ENCODE data around the gene OCEL1.

OCEL1 gene

DNA sequence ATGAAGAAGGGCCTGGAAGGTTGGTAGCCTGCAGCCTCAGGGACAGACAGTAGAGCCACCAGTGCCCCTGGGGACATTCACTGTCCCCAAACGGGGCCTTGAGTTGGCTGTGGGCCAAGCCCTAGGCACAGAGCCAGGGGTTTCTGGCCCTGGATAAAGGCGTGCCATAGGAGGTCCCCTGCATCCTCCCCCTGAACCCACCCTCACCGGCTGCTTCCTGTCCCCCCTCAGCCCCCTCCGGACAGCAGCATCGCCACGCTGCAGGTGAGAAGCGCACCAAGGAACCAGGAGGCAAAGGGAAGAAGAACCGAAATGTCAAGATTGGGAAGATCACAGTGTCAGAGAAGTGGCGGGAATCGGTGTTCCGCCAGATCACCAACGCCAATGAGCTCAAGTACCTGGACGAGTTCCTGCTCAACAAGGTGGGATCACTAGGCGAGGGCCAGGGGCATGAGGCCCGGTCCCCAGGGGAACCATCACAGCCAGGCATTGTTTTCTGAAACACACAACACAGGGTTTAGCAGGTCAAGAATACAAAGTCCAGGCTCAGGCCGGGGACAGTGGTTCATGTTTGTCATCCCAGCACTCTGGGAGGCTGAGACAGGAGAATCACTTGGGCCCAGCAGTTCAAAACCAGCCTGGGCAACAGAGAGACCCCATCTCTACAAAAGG, 25.5 kb upstream of the OCEL1 start:
- in situ Hi-C loops (cut with MboI; ENCODE audit: low pct_unique_long_range_greater_than_20kb, low sequenced_read_pairs, unreplicated experiment) = no loop called here
- TF ChIP-seq CTCF (IDR thresholded peaks at IDR 0.05; ENCODE audit: extremely low read depth, insufficient read depth, missing control alignments) = no peak
- DNase-seq (ENCODE audit: low spot score) = no peak

DNA sequence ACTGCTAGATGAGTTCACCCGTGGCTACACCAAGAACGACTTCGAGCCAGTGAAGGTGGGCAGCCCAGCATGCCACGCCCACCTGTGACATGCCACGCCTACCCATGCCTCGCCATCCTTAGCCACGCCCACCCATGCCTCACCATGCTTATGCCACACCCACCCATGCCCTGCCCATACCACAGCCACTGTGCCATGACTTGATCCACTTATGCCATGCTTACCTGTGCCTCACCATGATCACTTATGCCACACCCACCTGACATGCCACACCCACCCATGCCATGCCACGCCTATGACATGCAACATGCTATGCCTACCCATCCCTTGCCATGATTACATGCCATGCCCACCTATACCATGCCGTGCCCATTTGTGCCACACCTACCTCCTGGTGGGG, 23.8 kb upstream of the OCEL1 start:
- in situ Hi-C loops (cut with MboI; ENCODE audit: low pct_unique_long_range_greater_than_20kb, low sequenced_read_pairs, unreplicated experiment) = no loop called here
- DNase-seq (ENCODE audit: low spot score) = no peak
- TF ChIP-seq CTCF (IDR thresholded peaks at IDR 0.05; ENCODE audit: extremely low read depth, insufficient read depth, missing control alignments) = no peak

- in situ Hi-C loops (cut with MboI; ENCODE audit: low pct_unique_long_range_greater_than_20kb, low sequenced_read_pairs, unreplicated experiment) = no loop called here
- DNase-seq (ENCODE audit: low spot score) = no peak
- no peak for TF ChIP-seq CTCF (IDR thresholded peaks at IDR 0.05; ENCODE audit: extremely low read depth, insufficient read depth, missing control alignments)
Measured at GRCh38 chr19:17202713-17203112, 23.3 kb upstream of the OCEL1 start.

DNA sequence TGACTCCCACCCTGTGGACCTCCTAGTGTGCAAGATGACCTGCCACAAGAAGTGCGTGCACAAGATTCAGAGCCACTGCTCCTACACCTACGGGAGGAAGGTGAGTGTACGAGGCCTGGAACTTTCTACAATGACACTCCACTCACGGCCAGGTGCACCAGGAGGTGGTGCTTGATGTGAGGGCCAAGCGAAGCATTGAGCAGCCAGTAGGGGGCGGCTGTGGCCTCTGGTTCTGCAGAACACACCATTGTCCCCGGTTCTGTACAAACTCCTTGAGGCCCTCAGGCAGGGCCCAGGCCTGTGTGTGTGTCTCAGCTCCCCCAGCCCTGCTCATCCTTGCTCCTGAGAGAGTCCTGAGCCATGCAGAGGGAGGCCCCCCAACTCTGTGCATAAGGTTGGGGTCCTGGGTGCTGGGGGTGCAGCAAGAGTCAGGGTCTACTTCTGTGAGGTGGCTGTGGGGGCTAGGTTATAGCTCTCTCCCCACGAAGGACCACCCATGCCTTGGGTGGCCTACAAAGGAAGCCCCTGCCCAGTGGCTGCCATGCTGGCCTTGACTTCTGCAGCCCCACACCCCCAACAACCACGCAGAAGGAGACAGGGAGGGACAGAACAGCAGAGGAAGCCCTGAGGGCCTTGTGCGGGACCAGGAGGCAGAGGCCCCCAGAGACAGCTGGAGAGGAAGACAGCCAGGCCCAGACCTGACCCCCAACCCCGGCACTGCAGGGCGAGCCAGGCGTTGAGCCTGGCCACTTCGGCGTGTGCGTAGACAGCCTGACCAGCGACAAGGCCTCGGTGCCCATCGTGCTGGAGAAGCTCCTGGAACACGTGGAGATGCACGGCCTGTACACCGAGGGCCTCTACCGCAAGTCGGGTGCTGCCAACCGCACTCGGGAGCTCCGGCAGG, 20.5 kb upstream of the OCEL1 start:
- in situ Hi-C loops (cut with MboI; ENCODE audit: low pct_unique_long_range_greater_than_20kb, low sequenced_read_pairs, unreplicated experiment) = no loop called here
- DNase-seq (ENCODE audit: low spot score) = peak; percentile 67
- TF ChIP-seq CTCF (IDR thresholded peaks at IDR 0.05; ENCODE audit: extremely low read depth, insufficient read depth, missing control alignments) = peak; percentile 74

DNA sequence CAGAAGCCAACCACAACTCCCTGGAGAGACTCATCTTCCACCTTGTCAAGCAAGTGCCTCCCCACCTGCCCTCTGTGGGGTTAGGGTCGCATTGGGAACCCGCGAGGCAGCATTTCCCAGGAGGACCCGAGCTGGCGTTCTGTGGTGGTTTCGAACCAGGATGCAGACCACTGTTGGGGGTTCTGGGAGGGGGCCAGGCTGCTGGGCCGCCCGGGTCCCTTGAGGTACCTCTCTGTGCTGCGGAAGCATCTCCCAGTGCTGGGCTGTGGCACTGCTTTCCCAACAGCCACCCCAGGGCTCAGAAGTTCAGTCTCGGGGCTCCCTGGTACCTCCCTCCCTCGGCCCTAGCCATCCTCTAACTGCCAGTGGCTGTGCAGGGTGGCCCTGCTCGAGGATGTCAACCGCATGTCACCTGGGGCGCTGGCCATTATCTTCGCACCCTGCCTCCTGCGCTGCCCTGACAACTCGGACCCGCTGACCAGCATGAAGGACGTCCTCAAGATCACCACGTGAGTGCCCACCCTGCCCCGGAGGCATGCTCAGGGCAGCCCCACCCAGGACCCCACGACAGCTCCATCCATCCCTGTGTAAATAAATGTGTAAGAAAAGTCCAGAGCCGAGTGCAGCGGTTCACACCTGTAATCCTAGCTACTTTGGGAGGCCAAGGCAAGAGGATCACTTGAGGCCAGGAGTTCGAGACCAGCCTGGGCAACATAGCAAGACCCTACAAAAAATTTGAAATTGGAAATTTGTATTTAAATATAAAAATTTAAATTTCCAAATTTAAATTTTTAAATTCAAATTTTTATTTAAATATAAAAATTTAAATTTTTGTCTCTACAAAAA, 19.1 kb upstream of the OCEL1 start:
- in situ Hi-C loops (cut with MboI; ENCODE audit: low pct_unique_long_range_greater_than_20kb, low sequenced_read_pairs, unreplicated experiment) = no loop called here
- DNase-seq (ENCODE audit: low spot score) = no peak
- TF ChIP-seq CTCF (IDR thresholded peaks at IDR 0.05; ENCODE audit: extremely low read depth, insufficient read depth, missing control alignments) = no peak

Measured in GM13977 (cell line).